ENCODE data around the gene RFC2.
"Not testable (repeated sequence)": the region's sequence is repeated elsewhere in the genome, so short reads cannot be mapped to it uniquely, and the experiment has no call there.

RFC2 gene

DNA sequence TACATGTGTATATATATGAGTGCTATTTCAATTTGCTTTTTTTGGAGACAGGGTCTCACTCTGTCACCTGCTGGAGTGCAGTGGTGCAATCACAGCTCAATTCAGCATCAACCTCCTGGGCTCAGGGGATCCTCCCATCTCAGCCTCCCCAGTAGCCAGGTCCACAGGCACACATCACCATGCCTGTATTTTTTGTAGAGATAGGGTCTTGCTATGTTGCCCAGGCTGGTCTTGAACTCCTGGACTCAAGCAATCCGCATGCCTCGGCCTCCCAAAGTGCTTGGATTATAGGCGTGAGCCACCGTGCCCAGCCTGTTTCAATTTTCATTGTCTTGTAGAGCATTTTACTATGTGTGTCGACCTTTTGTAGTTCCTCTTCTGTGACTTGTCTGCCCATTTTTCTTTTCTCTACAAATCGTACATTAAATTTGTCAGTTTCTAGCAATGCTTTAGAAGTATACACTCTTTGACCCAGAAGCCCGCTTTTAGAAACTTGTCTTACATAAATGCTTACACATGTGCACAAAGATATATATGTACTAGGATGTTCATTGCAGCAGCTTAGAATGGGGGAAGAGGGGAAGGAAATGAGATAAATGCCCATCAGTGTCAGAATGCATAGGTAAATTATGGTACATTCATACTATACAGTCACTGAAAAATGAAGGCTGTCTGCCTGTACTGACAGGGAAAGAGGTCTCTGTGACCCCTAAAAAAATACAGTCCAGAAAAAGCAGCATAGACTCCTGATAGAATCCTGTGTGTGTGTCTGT is 12.2 kb upstream of the RFC2 start:
- Mint-ChIP-seq H3K4me3 (no peak overlapping the region), H3K36me3 (ENCODE audit: low read depth) (no peaks in the 10 kb centered on the region), H3K4me1 (ENCODE audit: low read depth) (no peaks in the 10 kb centered on the region), H3K27me3 (ENCODE audit: low read depth) (peaks cover 9% of the 10 kb centered on the region), H3K9me3 (no peaks in the 10 kb centered on the region), H3K27ac (no peak overlapping the region)

DNA sequence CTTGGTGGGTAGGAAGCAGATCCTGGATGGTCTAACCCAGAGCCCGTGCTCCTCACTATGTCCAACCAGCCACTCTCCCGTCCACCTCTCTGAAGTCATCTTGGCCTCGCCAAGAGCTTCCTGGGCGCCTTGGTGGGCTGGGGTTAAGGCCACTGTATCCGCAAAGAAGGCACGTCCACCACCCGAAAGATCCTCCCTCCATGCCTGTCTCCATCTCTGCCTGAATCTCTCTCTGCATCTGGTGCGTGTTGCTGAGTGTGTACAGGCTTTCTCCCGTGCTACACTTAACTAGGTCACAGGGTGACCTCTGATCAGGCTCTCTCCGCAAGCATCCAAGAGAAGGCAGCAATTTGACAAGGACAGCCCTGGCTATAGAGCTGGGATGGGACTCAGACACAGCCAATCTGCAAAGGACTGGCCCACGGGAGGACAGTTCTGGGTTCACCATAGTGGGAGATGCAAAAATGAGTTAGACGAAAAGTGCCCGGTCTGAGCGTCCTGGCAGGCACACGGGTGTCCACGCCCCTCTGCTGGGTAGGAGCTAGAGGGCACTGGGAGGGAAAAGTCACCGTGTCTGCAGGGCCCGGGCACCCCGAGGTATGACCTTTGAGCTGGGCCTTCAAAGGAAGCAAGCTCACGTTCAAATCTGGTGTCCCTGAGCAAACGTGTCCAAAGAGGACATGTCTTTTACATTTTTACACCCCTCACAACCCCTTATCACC is 9.4 kb upstream of the RFC2 start:
- no peak overlapping the region for H3K27ac Mint-ChIP-seq

DNA sequence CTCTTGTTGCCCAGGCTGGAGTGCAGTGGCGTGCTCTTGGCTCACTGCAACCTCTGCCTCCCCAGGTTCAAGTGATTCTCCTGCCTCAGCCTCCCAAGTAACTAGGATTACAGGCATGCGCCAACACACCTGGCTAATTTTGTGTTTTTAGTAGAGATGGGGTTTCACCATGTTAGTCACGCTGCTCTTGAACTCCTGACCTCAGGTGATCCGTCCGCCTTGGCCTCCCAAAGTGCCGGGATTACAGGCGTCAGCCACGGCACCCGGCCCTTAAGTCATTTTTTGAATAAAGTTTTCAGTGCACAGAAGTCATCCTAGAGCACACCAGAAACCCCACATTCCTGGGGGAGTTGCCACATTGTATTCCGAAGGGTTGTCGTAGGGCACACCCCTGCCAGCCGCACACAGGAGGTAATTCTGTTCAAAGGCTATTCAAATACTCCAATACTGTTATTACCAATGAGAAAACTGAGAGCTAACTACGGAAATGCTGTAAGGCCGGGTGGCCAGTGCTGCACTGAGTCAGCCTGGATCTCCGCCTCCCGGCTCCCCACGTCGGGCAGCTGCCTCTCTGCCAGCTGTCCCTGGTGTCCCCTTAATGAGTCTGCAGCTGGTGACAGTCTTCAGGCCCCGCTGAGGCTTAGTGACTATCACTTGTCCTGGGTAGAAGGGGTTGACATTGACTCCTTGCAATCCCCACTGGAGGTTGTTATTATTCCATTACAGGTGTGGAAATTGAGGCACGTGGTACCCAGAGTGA is 8.6 kb upstream of the RFC2 start:
- Mint-ChIP-seq H3K27ac (no peak overlapping the region), H3K4me1 (ENCODE audit: low read depth) (no peaks in the 10 kb centered on the region)

More for the DNA sequence above, 9.4 kb upstream of the RFC2 start:
- Mint-ChIP-seq H3K4me1 (ENCODE audit: low read depth) (no peaks in the 10 kb centered on the region), H3K9me3 (no peaks in the 10 kb centered on the region), H3K27me3 (ENCODE audit: low read depth) (peaks cover 5% of the 10 kb centered on the region), H3K4me3 (no peak overlapping the region), H3K36me3 (ENCODE audit: low read depth) (no peaks in the 10 kb centered on the region)

DNA sequence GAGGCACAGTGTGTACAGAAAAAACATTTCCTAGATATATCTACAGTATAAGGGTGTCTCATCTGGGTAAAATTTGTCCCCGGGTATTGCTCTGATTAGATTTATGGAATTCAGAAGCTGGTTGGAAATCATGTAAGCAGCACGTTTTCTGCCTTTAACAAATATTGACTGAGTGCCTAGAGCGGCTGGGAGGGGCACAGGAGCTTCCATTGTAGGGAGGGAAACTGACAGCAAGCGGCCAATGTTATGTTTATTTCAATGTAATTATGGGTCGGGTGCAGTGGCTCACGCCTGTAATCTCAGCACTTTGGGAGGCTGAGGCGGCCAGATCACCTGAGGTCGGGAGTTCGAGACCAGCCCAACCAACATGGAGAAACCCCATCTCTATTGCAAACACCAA is 4.4 kb upstream of the RFC2 start:
- H3K27me3 Mint-ChIP-seq (ENCODE audit: low read depth): no peaks in the 10 kb centered on the region
- H3K27ac Mint-ChIP-seq: no peak overlapping the region
- peaks cover 7% of the 10 kb centered on the region for H3K36me3 Mint-ChIP-seq (ENCODE audit: low read depth)
- no peaks in the 10 kb centered on the region for H3K9me3 Mint-ChIP-seq
- no peak overlapping the region for H3K4me3 Mint-ChIP-seq
- H3K4me1 Mint-ChIP-seq (ENCODE audit: low read depth): peaks cover 15% of the 10 kb centered on the region

More for the DNA sequence above, 8.6 kb upstream of the RFC2 start:
- no peak overlapping the region for H3K4me3 Mint-ChIP-seq
- no peaks in the 10 kb centered on the region for H3K9me3 Mint-ChIP-seq
- H3K36me3 Mint-ChIP-seq (ENCODE audit: low read depth): no peaks in the 10 kb centered on the region
- peaks cover 5% of the 10 kb centered on the region for H3K27me3 Mint-ChIP-seq (ENCODE audit: low read depth)

DNA sequence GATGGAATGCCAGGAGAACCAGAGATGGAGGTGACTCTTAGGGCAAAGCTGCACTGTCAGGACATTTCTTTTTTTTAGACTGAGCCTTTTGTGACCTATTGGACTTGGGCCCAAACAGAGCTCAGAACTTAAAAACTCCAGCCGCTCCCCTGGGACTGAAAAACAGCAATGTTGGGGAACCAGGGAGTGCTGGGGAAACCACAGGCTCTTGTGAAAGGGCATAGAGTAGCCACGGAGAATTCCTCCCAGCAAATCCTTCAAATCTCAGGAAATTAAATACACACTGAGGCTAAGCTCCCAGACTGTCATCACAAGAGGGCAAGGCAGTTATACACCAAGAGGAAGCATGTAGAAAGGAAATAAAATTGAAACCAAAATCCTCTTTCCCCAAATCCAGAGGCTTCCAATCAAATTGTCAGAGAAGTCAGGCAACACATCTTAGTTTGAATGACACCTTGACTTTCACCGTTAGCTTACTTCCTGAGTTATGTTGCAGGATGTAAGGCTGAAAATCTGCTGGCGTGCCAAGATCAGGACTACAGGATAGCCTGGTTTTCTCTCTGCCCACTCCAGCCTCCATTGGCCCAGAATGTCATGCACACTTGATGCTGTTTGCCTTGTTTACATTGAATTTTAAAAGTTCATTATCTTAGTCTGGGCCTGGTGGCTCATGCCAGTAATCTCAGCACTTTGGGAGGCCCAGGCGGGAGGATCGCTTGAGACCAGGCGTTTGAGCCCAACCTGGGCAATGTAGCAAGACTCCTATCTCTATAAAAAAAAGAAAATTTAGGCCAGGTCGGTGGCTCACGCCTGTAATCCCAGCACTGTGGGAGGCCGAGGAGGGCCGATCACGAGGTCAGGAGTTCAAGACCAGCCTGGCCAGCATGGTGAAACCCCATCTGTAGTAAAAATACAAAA is 2.6 kb upstream of the RFC2 start:
- peaks cover 22% of the 10 kb centered on the region for H3K4me1 Mint-ChIP-seq (ENCODE audit: low read depth)
- no peaks in the 10 kb centered on the region for H3K9me3 Mint-ChIP-seq
- H3K27ac Mint-ChIP-seq: peak overlapping the region; percentile 65
- no peaks in the 10 kb centered on the region for H3K27me3 Mint-ChIP-seq (ENCODE audit: low read depth)
- peak overlapping the region; percentile 96 for H3K4me3 Mint-ChIP-seq
- peaks cover 11% of the 10 kb centered on the region for H3K36me3 Mint-ChIP-seq (ENCODE audit: low read depth)

DNA sequence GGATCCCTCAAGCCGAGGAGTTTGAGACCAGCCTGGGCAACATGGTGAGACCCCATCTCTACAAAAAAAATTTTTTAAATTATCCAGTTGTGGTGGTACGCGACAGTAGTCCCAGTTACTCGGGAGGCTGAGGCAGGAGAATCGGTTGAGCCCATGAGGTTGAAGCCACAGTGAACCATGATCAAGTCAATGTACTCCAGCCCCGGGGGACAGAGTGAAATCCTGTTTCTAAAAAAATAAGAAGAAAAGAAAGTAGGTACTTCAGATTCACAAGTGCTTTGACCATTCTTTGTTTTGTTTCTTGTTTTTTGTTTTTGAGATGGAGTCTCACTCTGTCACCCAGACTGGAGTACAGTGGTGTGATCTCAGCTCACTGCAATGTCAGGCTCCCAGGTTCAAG is 1.3 kb upstream of the RFC2 start:
- peaks cover 13% of the 10 kb centered on the region for H3K36me3 Mint-ChIP-seq (ENCODE audit: low read depth)
- H3K4me3 Mint-ChIP-seq: peak overlapping the region; percentile 96
- H3K4me1 Mint-ChIP-seq (ENCODE audit: low read depth): peaks cover 24% of the 10 kb centered on the region
- not testable (repeated sequence) for H3K27me3 Mint-ChIP-seq (ENCODE audit: low read depth); H3K9me3 Mint-ChIP-seq; H3K27ac Mint-ChIP-seq

DNA sequence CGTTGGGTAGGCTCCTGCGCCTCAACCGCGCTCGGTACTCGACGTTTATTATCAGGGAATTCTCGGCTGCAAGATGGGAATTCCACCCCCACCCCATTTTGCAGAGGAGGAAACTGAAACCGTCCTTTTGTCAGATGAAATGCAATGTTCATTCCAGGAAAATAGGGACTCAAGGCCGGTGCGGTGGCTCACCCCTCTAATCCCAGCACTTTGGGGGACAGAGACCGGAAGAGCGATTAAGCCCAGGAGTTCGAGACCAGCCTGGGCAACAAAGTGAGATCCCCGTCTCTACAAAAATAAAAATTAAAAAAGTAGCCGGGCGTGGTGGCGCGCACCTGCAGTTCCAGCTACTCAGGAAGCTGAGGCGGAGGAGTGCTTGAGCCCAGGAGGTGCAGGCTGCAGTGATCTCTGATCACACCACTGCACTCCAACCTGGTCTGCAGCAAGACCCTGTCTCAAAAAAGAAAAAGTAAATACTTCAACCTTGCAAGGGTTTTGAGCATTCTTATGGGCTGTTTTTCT is 720 bp upstream of the RFC2 start:
- H3K36me3 Mint-ChIP-seq (ENCODE audit: low read depth): peaks cover 17% of the 10 kb centered on the region
- H3K27ac Mint-ChIP-seq: peak overlapping the region; percentile 91
- H3K27me3 Mint-ChIP-seq (ENCODE audit: low read depth): no peaks in the 10 kb centered on the region
- peak overlapping the region; percentile 96 for H3K4me3 Mint-ChIP-seq
- H3K4me1 Mint-ChIP-seq (ENCODE audit: low read depth): peaks cover 26% of the 10 kb centered on the region
- no peaks in the 10 kb centered on the region for H3K9me3 Mint-ChIP-seq

DNA sequence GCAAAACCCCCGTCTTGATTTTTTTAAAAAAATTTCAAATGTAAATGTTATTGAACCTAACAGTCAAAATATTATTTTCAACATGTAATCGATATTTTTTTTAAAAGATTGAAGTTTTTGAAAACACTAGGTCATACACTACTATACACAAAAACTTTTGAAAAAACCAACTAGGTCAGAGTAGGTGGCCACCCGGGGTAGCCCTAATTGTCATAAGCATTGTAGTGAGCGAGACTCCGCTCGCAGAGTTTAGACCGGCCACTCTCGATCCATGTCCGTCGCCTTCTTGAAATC is 417 bp downstream of the RFC2 start:
- Mint-ChIP-seq H3K9me3 (no peaks in the 10 kb centered on the region), H3K36me3 (ENCODE audit: low read depth) (peaks cover 25% of the 10 kb centered on the region), H3K4me3 (peak overlapping the region; percentile 96), H3K27ac (peak overlapping the region; percentile 91), H3K4me1 (ENCODE audit: low read depth) (peaks cover 26% of the 10 kb centered on the region), H3K27me3 (ENCODE audit: low read depth) (no peaks in the 10 kb centered on the region)

DNA sequence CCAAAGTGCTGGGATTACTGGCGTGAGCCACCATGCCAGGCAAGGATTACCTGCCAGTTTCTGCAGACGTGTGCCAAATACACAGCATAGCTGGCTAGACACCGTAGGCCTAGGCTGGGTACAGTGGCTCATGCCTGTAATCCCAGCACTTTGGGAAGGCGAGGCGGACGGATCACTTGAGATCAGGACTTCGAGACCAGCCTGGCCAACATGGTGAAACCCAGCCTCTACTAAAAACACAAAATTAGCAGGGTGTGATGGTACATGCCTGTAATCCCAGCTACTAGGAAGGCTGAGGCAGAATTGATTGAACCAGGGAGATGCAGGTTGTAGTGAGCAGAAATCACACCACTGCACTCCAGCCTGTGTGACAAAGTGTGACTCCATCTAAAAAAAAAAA is 868 bp downstream of the RFC2 start:
- peak overlapping the region; percentile 91 for H3K27ac Mint-ChIP-seq

DNA sequence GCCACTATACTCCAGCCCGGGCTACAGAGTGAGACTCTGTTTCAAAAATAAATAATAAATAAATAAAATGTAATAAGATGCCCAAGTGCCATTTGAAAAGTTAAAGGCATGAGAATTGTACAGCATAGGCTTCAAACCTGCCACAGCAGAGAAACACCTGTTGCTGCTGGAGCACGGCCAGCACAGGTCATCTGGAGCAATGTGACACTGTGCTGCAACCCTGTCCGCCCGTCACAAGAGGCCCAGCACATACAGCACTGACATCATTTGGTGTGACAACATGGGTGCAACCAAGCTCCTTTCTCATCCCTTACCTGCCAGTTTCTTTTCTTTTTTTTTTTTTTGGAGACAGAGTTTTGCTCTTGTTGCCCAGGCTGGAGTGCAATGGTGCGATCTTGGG is 1.3 kb downstream of the RFC2 start:
- Mint-ChIP-seq H3K4me1 (ENCODE audit: low read depth) (peaks cover 26% of the 10 kb centered on the region), H3K9me3 (no peaks in the 10 kb centered on the region), H3K27ac (peak overlapping the region; percentile 91), H3K4me3 (peak overlapping the region; percentile 96), H3K36me3 (ENCODE audit: low read depth) (peaks cover 27% of the 10 kb centered on the region), H3K27me3 (ENCODE audit: low read depth) (no peaks in the 10 kb centered on the region)

More for the DNA sequence above, 868 bp downstream of the RFC2 start:
- Mint-ChIP-seq H3K9me3 (no peaks in the 10 kb centered on the region), H3K27me3 (ENCODE audit: low read depth) (no peaks in the 10 kb centered on the region), H3K36me3 (ENCODE audit: low read depth) (peaks cover 25% of the 10 kb centered on the region), H3K4me3 (peak overlapping the region; percentile 96), H3K4me1 (ENCODE audit: low read depth) (peaks cover 26% of the 10 kb centered on the region)

DNA sequence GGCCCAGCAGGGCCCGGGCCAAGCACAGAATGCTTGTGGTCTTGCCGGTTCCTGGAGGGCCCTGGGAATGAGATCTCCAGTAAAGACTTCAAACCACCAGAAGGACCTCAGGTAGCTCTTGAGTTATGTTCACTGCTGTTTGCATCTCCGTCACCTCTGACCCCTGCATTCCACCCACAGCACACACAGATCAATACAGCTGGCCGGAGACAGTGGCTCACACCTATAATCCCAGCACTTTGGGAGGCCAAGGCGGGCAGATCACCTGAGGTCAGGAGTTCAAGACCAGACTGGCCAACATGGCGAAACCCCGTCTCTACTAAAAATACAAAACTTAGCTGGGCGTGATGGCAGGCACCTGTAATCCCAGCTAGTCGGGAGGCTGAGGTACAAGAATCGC is 5.1 kb downstream of the RFC2 start:
- H3K27me3 Mint-ChIP-seq (ENCODE audit: low read depth); H3K27ac Mint-ChIP-seq; H3K4me3 Mint-ChIP-seq; H3K9me3 Mint-ChIP-seq: not testable (repeated sequence)
- H3K4me1 Mint-ChIP-seq (ENCODE audit: low read depth): peaks cover 11% of the 10 kb centered on the region
- peaks cover 25% of the 10 kb centered on the region for H3K36me3 Mint-ChIP-seq (ENCODE audit: low read depth)

DNA sequence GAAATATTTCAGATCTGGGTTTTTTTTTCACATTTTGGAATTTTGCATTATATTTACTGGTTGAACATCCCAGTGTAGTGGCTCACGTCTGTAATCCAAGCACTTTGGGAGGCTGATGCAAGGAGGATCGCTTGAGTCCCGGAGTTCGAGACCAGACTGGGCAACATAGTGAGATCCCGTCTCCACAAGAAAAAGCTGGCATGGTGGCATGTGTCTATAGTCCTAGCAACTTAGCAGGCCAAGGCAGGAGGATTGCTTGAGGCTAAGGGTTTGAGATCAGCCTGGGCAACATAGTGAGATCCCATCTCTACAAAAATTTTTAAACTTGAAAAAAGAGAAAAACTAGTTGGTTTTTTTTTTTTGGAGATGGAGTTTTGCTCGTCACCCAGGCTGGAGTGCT is 6.0 kb downstream of the RFC2 start:
- peaks cover 25% of the 10 kb centered on the region for H3K36me3 Mint-ChIP-seq (ENCODE audit: low read depth)

DNA sequence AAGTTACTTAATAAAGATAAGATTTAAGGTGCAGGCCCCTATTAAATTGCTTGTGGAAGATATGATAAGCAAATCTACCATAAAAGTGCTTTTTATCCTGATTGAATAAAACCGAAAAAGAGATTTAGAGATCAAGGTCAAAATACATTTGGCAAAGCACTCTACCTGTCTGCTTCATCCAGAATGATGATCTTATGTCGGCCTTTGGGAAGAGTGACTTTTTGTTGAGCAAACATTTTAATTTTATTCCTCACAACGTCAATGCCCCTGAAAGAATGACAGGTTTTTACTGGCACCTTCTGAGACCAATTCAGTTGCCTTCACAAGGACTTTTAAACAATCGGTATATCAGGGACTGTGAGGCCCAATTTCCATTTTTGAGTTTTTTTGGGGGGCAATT is 7.7 kb downstream of the RFC2 start:
- Mint-ChIP-seq H3K27me3 (ENCODE audit: low read depth) (no peaks in the 10 kb centered on the region), H3K36me3 (ENCODE audit: low read depth) (peaks cover 27% of the 10 kb centered on the region), H3K4me3 (no peak overlapping the region), H3K27ac (no peak overlapping the region), H3K9me3 (no peaks in the 10 kb centered on the region), H3K4me1 (ENCODE audit: low read depth) (peaks cover 8% of the 10 kb centered on the region)

More for the DNA sequence above, 6.0 kb downstream of the RFC2 start:
- H3K27me3 Mint-ChIP-seq (ENCODE audit: low read depth): no peaks in the 10 kb centered on the region
- H3K4me1 Mint-ChIP-seq (ENCODE audit: low read depth): peaks cover 9% of the 10 kb centered on the region
- no peak overlapping the region for H3K27ac Mint-ChIP-seq
- H3K9me3 Mint-ChIP-seq: no peaks in the 10 kb centered on the region
- H3K4me3 Mint-ChIP-seq: no peak overlapping the region

DNA sequence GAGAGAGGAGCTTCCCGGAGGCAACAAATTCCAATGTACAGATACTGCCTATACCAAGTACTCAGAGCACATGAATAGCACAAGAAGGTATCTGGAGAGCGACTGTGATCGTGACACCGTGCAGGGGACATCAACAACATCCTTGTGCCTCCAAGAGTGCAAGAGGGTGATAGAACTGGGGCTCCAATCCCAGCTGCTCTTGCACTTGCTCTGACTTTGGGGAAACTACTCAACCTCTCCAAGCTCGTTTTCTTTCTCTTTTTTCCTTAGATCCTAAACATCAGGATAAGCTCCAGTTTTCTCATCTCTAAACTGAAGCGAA is 12.1 kb downstream of the RFC2 start:
- H3K4me3 Mint-ChIP-seq: no peak overlapping the region
- no peak overlapping the region for H3K27ac Mint-ChIP-seq
- no peaks in the 10 kb centered on the region for H3K9me3 Mint-ChIP-seq
- H3K36me3 Mint-ChIP-seq (ENCODE audit: low read depth): peaks cover 24% of the 10 kb centered on the region
- H3K27me3 Mint-ChIP-seq (ENCODE audit: low read depth): no peaks in the 10 kb centered on the region
- H3K4me1 Mint-ChIP-seq (ENCODE audit: low read depth): peaks cover 17% of the 10 kb centered on the region

Measured in T-helper 1 cell treated with Interleukin-12 subunit alpha and Interleukin-12 subunit beta and Interleukin-4 antibody, amounts not matched to agents 30 μg/mL and 1 μg/mL, for 36 hours (primary cell).